Measurements from ENCODE around the gene BUD31.
A peak's percentile ranks its signal among the peaks of the same experiment; 100 is the strongest.

GRCh38 chr7:99392659-99393354 is 16.0 kb upstream of the BUD31 start:
- TF ChIP-seq CTCF (IDR thresholded peaks at IDR 0.05) (peak in 1 of 12 donors; percentile 21), POLR2A (IDR thresholded peaks at IDR 0.05) (peak in 1 of 2 donors; percentile 52)
